Astrocyte (in vitro differentiated cells and primary cell): Measurements from ENCODE around the gene AANAT. TPM values are rescaled to one million over a fixed set of nuclear protein-coding genes. Genes with fewer than 3 reads are reported as not detected.
A peak's percentile ranks its signal among the peaks of the same experiment; 100 is the strongest.

Experiments used
- DNase-seq: peaks from one replicate; pipeline ENCODE4 v3.0.0-alpha.2; 2010; ENCODE audit warnings: low read depth
- FAIRE-seq: peaks from 2 replicates; lab custom pipeline; 2011; peaks lifted over from hg19 to GRCh38; lab: Jason Lieb, UNC
- H2AFZ ChIP-seq: 2 replicates; pipeline ENCODE4 v1.6.0; 2012; ENCODE audit warnings: low read depth, low read length, inconsistent platforms
- H3K27ac ChIP-seq: 2 replicates; pipeline ENCODE4 v1.5.1; 2011; ENCODE audit warnings: low read depth, low read length, inconsistent platforms
- H3K27me3 ChIP-seq: 2 replicates; pipeline ENCODE4 v1.6.0; 2011; ENCODE audit warnings: low read length, inconsistent platforms; ENCODE audit not compliant: insufficient read depth
- H3K36me3 ChIP-seq: 2 replicates; pipeline ENCODE4 v1.5.1; 2011; ENCODE audit warnings: low read length, inconsistent platforms; ENCODE audit not compliant: insufficient read depth
- H3K4me1 ChIP-seq: 2 replicates; pipeline ENCODE4 v1.5.1; 2011; ENCODE audit warnings: low read length, inconsistent platforms; ENCODE audit not compliant: insufficient read depth
- H3K4me2 ChIP-seq: 2 replicates; pipeline ENCODE4 v1.6.0; 2012; ENCODE audit warnings: low read length, inconsistent platforms
- H3K4me3 ChIP-seq: 2 replicates; pipeline ENCODE4 v1.5.1; 2011; ENCODE audit warnings: low read depth, mild to moderate bottlenecking, low read length, inconsistent platforms; ENCODE audit not compliant: insufficient read depth
- H3K79me2 ChIP-seq: 2 replicates; pipeline ENCODE4 v1.6.0; 2012; ENCODE audit warnings: mild to moderate bottlenecking, low read length, inconsistent platforms; ENCODE audit not compliant: insufficient read depth
- H3K9ac ChIP-seq: 2 replicates; pipeline ENCODE4 v1.6.0; 2012; ENCODE audit warnings: mild to moderate bottlenecking, low read length, inconsistent platforms
- H3K9me3 ChIP-seq: 2 replicates; pipeline ENCODE4 v1.5.1; 2012; ENCODE audit warnings: low read depth, mild to moderate bottlenecking, low read length, inconsistent platforms; ENCODE audit not compliant: insufficient read depth
- H4K20me1 ChIP-seq: 2 replicates; pipeline ENCODE4 v1.6.0; 2012; ENCODE audit warnings: low read length, inconsistent platforms; ENCODE audit not compliant: insufficient read depth
- H3K27ac Mint-ChIP-seq: one replicate; pipeline ENCODE4 v1.8.0; 2021; ENCODE audit warnings: mild to moderate bottlenecking, mixed read lengths; ENCODE audit not compliant: unreplicated experiment
- H3K27me3 Mint-ChIP-seq: one replicate; pipeline ENCODE4 v1.8.0; 2021; ENCODE audit warnings: low read depth, mixed read lengths; ENCODE audit not compliant: unreplicated experiment
- H3K36me3 Mint-ChIP-seq: one replicate; pipeline ENCODE4 v1.8.0; 2021; ENCODE audit warnings: low read depth, mixed read lengths; ENCODE audit not compliant: unreplicated experiment
- H3K4me1 Mint-ChIP-seq: one replicate; pipeline ENCODE4 v1.8.0; 2021; ENCODE audit warnings: low read depth, mixed read lengths; ENCODE audit not compliant: unreplicated experiment
- H3K4me3 Mint-ChIP-seq: one replicate; pipeline ENCODE4 v1.8.0; 2021; ENCODE audit warnings: mild to moderate bottlenecking, moderate library complexity, mixed read lengths; ENCODE audit not compliant: unreplicated experiment
- H3K9me3 Mint-ChIP-seq: one replicate; pipeline ENCODE4 v1.8.0; 2021; ENCODE audit warnings: mild to moderate bottlenecking, mixed read lengths; ENCODE audit not compliant: unreplicated experiment
- CTCF ChIP-seq: IDR thresholded peaks from 2 replicates; pipeline ENCODE4 v1.5.1; 2011; ENCODE audit warnings: low read depth, mild to moderate bottlenecking, inconsistent platforms, low read length, moderate library complexity; ENCODE audit not compliant: insufficient read depth
- EZH2 ChIP-seq: IDR thresholded peaks from 2 replicates; pipeline ENCODE4 v1.6.1; 2012; ENCODE audit warnings: mild to moderate bottlenecking, low read length, inconsistent platforms; ENCODE audit not compliant: insufficient read depth
- total RNA-seq: library from RNA; stranded (reverse); gene quantifications from 2 replicates; pipeline ENCODE4 v1.2.1, GENCODE V29; 2021

Gene AANAT
- total RNA-seq, 1 donor from 2014 or later, result not detected

- Histone ChIP-seq H3K27ac (no peak overlapping the region), H4K20me1 (peaks cover 90% of the 10 kb centered on the region), H3K79me2 (peaks cover 93% of the 10 kb centered on the region), H2AFZ (no peak overlapping the region), H3K9me3 (no peaks in the 10 kb centered on the region), H3K4me1 (peaks cover 7% of the 10 kb centered on the region), H3K9ac (no peak overlapping the region), H3K36me3 (no peaks in the 10 kb centered on the region), H3K4me2 (no peak overlapping the region), H3K27me3 (no peaks in the 10 kb centered on the region), H3K4me3 (no peak overlapping the region)
- Mint-ChIP-seq H3K36me3 (peaks cover 2% of the 10 kb centered on the region), H3K9me3 (no peaks in the 10 kb centered on the region), H3K4me1 (peaks cover 28% of the 10 kb centered on the region), H3K4me3 (no peak overlapping the region), H3K27me3 (no peaks in the 10 kb centered on the region), H3K27ac (no peak overlapping the region)
- no peak for DNase-seq
- TF ChIP-seq CTCF, result no peak
- TF ChIP-seq EZH2, result no peak
- FAIRE-seq, result no peak
These were observed 28.0 kb upstream of the AANAT start for GRCh38 chr17:76439314-76439928.

- H3K4me1 ChIP-seq, result peaks cover 21% of the 10 kb centered on the region
- no peak overlapping the region for H3K27ac ChIP-seq
- Mint-ChIP-seq H3K4me3 (no peak overlapping the region), H3K27ac (no peak overlapping the region), H3K36me3 (peaks cover 2% of the 10 kb centered on the region), H3K27me3 (no peaks in the 10 kb centered on the region), H3K4me1 (peaks cover 42% of the 10 kb centered on the region), H3K9me3 (no peaks in the 10 kb centered on the region)
- H3K9ac ChIP-seq, result no peak overlapping the region
- no peaks in the 10 kb centered on the region for H3K36me3 ChIP-seq
- H3K9me3 ChIP-seq, result no peaks in the 10 kb centered on the region
- H3K4me3 ChIP-seq, result no peak overlapping the region
- no peak for FAIRE-seq
- H4K20me1 ChIP-seq, result peaks cover 90% of the 10 kb centered on the region
- TF ChIP-seq EZH2, result no peak
- H3K79me2 ChIP-seq, result peaks cover 94% of the 10 kb centered on the region
- no peak for DNase-seq
- H2AFZ ChIP-seq, result no peak overlapping the region
- H3K4me2 ChIP-seq, result no peak overlapping the region
- no peaks in the 10 kb centered on the region for H3K27me3 ChIP-seq
These were observed 26.5 kb upstream of the AANAT start for GRCh38 chr17:76440751-76441362.

- peaks cover 52% of the 10 kb centered on the region for H3K4me1 Mint-ChIP-seq
- no peaks in the 10 kb centered on the region for H3K36me3 ChIP-seq
- H3K79me2 ChIP-seq, result peaks cover 93% of the 10 kb centered on the region
- no peaks in the 10 kb centered on the region for H3K9me3 Mint-ChIP-seq
- no peak overlapping the region for H2AFZ ChIP-seq
- DNase-seq (no peak), FAIRE-seq (no peak)
- H3K36me3 Mint-ChIP-seq, result peaks cover 2% of the 10 kb centered on the region
- no peak overlapping the region for H3K4me3 ChIP-seq
- H3K4me3 Mint-ChIP-seq, result no peak overlapping the region
- peaks cover 93% of the 10 kb centered on the region for H4K20me1 ChIP-seq
- H3K27me3 Mint-ChIP-seq, result no peaks in the 10 kb centered on the region
- H3K27ac ChIP-seq, result no peak overlapping the region
- peaks cover 31% of the 10 kb centered on the region for H3K4me1 ChIP-seq
- TF ChIP-seq EZH2, result no peak
- TF ChIP-seq CTCF, result no peak
- H3K27ac Mint-ChIP-seq, result peak overlapping the region; percentile 42
- no peaks in the 10 kb centered on the region for H3K9me3 ChIP-seq
- H3K9ac ChIP-seq, result no peak overlapping the region
- H3K4me2 ChIP-seq, result no peak overlapping the region
- no peaks in the 10 kb centered on the region for H3K27me3 ChIP-seq
These were observed 25.6 kb upstream of the AANAT start for GRCh38 chr17:76441686-76442340.
